Skeletal muscle tissue (tissue), 4 donors: ENCODE measurements around the gene MIDN. TPM values are rescaled to one million over a fixed set of nuclear protein-coding genes. Genes with fewer than 3 reads are reported as not detected.

ENCODE experiments used
- H3K27ac ChIP-seq: one replicate; pipeline ENCODE4 v1.7.0; 2013; ENCODE audit warnings: mild to moderate bottlenecking, low read depth, low read length, inconsistent platforms
- H3K27me3 ChIP-seq, 3 donors: one replicate each; pipeline ENCODE4 v1.7.0; 2013; ENCODE audit warnings: low read length in 3 of 3; ENCODE audit not compliant: control insufficient read depth in 3 of 3, insufficient read depth in 3 of 3
- H3K36me3 ChIP-seq, 3 donors: one replicate each; pipeline ENCODE4 v1.7.0; 2013; ENCODE audit warnings: low read length in 3 of 3; ENCODE audit not compliant: control insufficient read depth in 3 of 3, insufficient read depth in 3 of 3
- H3K4me1 ChIP-seq, 3 donors: one replicate each; pipeline ENCODE4 v1.7.0; 2013; ENCODE audit warnings: low read length in 3 of 3, mild to moderate bottlenecking in 3 of 3; ENCODE audit not compliant: control insufficient read depth in 3 of 3, insufficient read depth in 3 of 3
- H3K4me3 ChIP-seq, 3 donors: one replicate each; pipeline ENCODE4 v1.7.0; 2013; ENCODE audit warnings: low read length in 3 of 3
- H3K9ac ChIP-seq, 3 donors: one replicate each; pipeline ENCODE4 v1.7.0; 2013; ENCODE audit warnings: low read length in 3 of 3, mild to moderate bottlenecking in 3 of 3, moderate library complexity in 2 of 3, low read depth in 1 of 3
- H3K9me3 ChIP-seq, 3 donors: one replicate each; pipeline ENCODE4 v1.7.0; 2013; ENCODE audit warnings: low read length in 3 of 3; ENCODE audit not compliant: control insufficient read depth in 3 of 3
- total RNA-seq: library from RNA; depleted of rRNA; stranded (reverse); fragments of >200 nt; gene quantifications from one replicate; pipeline ENCODE4 v1.2.3, GENCODE V29; 2014
- donor health status: Osteomylitis.

The MIDN gene
- total RNA-seq, 1 donor from 2014 or later, result 5.2 TPM

GRCh38 chr19:1220477-1220930 is 27.9 kb upstream of the MIDN start:
- Histone ChIP-seq H3K27ac (no peak overlapping the region), H3K36me3 (peaks cover 21 to 26% (median 23%) of the 10 kb centered on the region in 3 donors), H3K9ac (peak overlapping the region in 2 of 3 donors; percentile 11 to 62)

GRCh38 chr19:1220976-1221903 is 27.1 kb upstream of the MIDN start:
- Histone ChIP-seq H3K4me1 (peaks cover 30 to 66% (median 54%) of the 10 kb centered on the region in 3 donors), H3K36me3 (peaks cover 22 to 31% (median 27%) of the 10 kb centered on the region in 3 donors), H3K9me3 (no peaks in the 10 kb centered on the region), H3K27ac (no peak overlapping the region), H3K4me3 (no peak overlapping the region), H3K9ac (peak overlapping the region in 2 of 3 donors; percentile 38 to 62), H3K27me3 (no peaks in the 10 kb centered on the region)

More at GRCh38 chr19:1220477-1220930, 27.9 kb upstream of the MIDN start:
- Histone ChIP-seq H3K9me3 (no peaks in the 10 kb centered on the region), H3K4me3 (no peak overlapping the region), H3K4me1 (peaks cover 38 to 73% (median 61%) of the 10 kb centered on the region in 3 donors), H3K27me3 (no peaks in the 10 kb centered on the region)

- Histone ChIP-seq H3K4me3 (no peak overlapping the region), H3K36me3 (peaks cover 24 to 36% (median 30%) of the 10 kb centered on the region in 3 donors), H3K9ac (peak overlapping the region in 2 of 3 donors; percentile 38 to 62), H3K27me3 (no peaks in the 10 kb centered on the region), H3K4me1 (peaks cover 24 to 59% (median 48%) of the 10 kb centered on the region in 3 donors), H3K9me3 (no peaks in the 10 kb centered on the region), H3K27ac (peak overlapping the region; percentile 12)
These were observed 26.5 kb upstream of the MIDN start for GRCh38 chr19:1221904-1222255.

- Histone ChIP-seq H3K27me3 (no peaks in the 10 kb centered on the region), H3K9me3 (no peaks in the 10 kb centered on the region), H3K36me3 (peaks cover 24 to 41% (median 30%) of the 10 kb centered on the region in 3 donors), H3K4me1 (peaks cover 19 to 54% (median 43%) of the 10 kb centered on the region in 3 donors), H3K27ac (no peak overlapping the region), H3K4me3 (no peak overlapping the region), H3K9ac (no peak overlapping the region)
These were observed 26.0 kb upstream of the MIDN start for GRCh38 chr19:1222394-1222793.

GRCh38 chr19:1223018-1223855 is 25.1 kb upstream of the MIDN start:
- Histone ChIP-seq H3K4me3 (no peak overlapping the region), H3K9me3 (no peaks in the 10 kb centered on the region), H3K9ac (peak overlapping the region in 1 of 3 donors; percentile 8), H3K27ac (no peak overlapping the region), H3K36me3 (peaks cover 24 to 41% (median 30%) of the 10 kb centered on the region in 3 donors), H3K27me3 (no peaks in the 10 kb centered on the region), H3K4me1 (peaks cover 11 to 46% (median 34%) of the 10 kb centered on the region in 3 donors)

- peak overlapping the region in 1 of 3 donors; percentile 8 for H3K9ac ChIP-seq
These were observed 24.1 kb upstream of the MIDN start for GRCh38 chr19:1224047-1224825.

GRCh38 chr19:1224847-1225246 is 23.5 kb upstream of the MIDN start:
- Histone ChIP-seq H3K27ac (no peak overlapping the region), H3K27me3 (no peaks in the 10 kb centered on the region), H3K9ac (no peak overlapping the region), H3K4me3 (no peak overlapping the region), H3K9me3 (no peaks in the 10 kb centered on the region), H3K4me1 (peaks cover 3 to 34% (median 23%) of the 10 kb centered on the region in 3 donors), H3K36me3 (peaks cover 24 to 41% (median 30%) of the 10 kb centered on the region in 3 donors)

More at GRCh38 chr19:1224047-1224825, 24.1 kb upstream of the MIDN start:
- peaks cover 24 to 41% (median 30%) of the 10 kb centered on the region in 3 donors for H3K36me3 ChIP-seq
- no peak overlapping the region for H3K27ac ChIP-seq
- peaks cover 3 to 37% (median 25%) of the 10 kb centered on the region in 3 donors for H3K4me1 ChIP-seq
- H3K9me3 ChIP-seq, result no peaks in the 10 kb centered on the region
- no peaks in the 10 kb centered on the region for H3K27me3 ChIP-seq
- no peak overlapping the region for H3K4me3 ChIP-seq

- H3K9me3 ChIP-seq, result no peaks in the 10 kb centered on the region
- peaks cover 3 to 26% (median 18%) of the 10 kb centered on the region in 3 donors for H3K4me1 ChIP-seq
- no peaks in the 10 kb centered on the region for H3K27me3 ChIP-seq
- peaks cover 24 to 41% (median 26%) of the 10 kb centered on the region in 3 donors for H3K36me3 ChIP-seq
- no peak overlapping the region for H3K9ac ChIP-seq
- H3K4me3 ChIP-seq, result no peak overlapping the region
- no peak overlapping the region for H3K27ac ChIP-seq
These were observed 22.8 kb upstream of the MIDN start for GRCh38 chr19:1225440-1226226.

GRCh38 chr19:1226227-1226518 is 22.2 kb upstream of the MIDN start:
- Histone ChIP-seq H3K9me3 (no peaks in the 10 kb centered on the region), H3K36me3 (peaks cover 20 to 35% (median 20%) of the 10 kb centered on the region in 3 donors), H3K4me3 (no peak overlapping the region), H3K27me3 (no peaks in the 10 kb centered on the region), H3K9ac (no peak overlapping the region), H3K27ac (no peak overlapping the region), H3K4me1 (peaks cover 3 to 21% (median 13%) of the 10 kb centered on the region in 3 donors)
